Bronchial epithelial cell (primary cell): ENCODE measurements around the gene IPPK. TPM values are rescaled to one million over a fixed set of nuclear protein-coding genes. Genes with fewer than 3 reads are reported as not detected.

Experiments used
- DNase-seq: peaks from one replicate; pipeline ENCODE4 v3.0.0-alpha.2; 2010; ENCODE audit warnings: low read depth
- FAIRE-seq: peaks from 2 replicates; lab custom pipeline; 2011; peaks lifted over from hg19 to GRCh38; lab: Jason Lieb, UNC
- H3K27me3 ChIP-seq: 2 replicates; pipeline ENCODE4 v1.5.1; 2011; ENCODE audit warnings: low read length; ENCODE audit not compliant: control insufficient read depth, insufficient read depth
- H3K36me3 ChIP-seq: 2 replicates; pipeline ENCODE4 v1.5.1; 2011; ENCODE audit warnings: low read length; ENCODE audit not compliant: control insufficient read depth, insufficient read depth
- H3K4me3 ChIP-seq: 2 replicates; pipeline ENCODE4 v1.5.1; 2011; ENCODE audit warnings: mild to moderate bottlenecking, low read depth, low read length, control low read depth
- total RNA-seq: library from RNA; depleted of rRNA; stranded (reverse); fragments of >200 nt; gene quantifications from 2 replicates; pipeline ENCODE4 v1.2.1, GENCODE V29; 2014
- TF ChIP-seq, protein P1 (sequence below): IDR thresholded peaks from 2 replicates; pipeline ENCODE4 v1.5.1; 2011; ENCODE audit warnings: mild to moderate bottlenecking, moderate library complexity, low read length, control low read depth, inconsistent platforms; ENCODE audit not compliant: insufficient read depth, severe bottlenecking

Gene IPPK
- total RNA-seq, 1 donor from 2014 or later: 27.6 TPM

DNA sequence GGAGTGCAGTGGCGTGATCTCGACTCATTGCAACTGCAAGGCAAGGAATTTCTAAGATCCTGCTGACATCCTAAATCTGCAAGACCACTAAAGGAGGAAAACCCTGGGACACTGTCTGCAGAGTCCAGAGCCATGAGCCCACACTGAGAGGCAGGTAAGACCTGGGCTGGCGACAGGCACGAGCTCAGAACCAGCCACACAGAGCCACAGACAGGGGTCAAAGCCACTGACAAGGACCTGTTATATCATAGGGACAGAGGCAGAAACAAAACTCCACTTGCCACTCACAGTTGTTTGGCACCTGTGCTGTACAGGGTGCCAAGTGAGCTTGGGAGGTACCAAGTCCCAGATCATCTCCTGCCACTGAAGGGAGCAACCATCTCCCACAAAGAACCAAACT, 34.2 kb downstream of the IPPK start:
- Histone ChIP-seq H3K36me3 (peaks cover 40% of the 10 kb centered on the region), H3K27me3 (no peaks in the 10 kb centered on the region), H3K4me3 (no peak overlapping the region)
- FAIRE-seq (no peak), DNase-seq (no peak)
- TF ChIP-seq, protein P1, sequence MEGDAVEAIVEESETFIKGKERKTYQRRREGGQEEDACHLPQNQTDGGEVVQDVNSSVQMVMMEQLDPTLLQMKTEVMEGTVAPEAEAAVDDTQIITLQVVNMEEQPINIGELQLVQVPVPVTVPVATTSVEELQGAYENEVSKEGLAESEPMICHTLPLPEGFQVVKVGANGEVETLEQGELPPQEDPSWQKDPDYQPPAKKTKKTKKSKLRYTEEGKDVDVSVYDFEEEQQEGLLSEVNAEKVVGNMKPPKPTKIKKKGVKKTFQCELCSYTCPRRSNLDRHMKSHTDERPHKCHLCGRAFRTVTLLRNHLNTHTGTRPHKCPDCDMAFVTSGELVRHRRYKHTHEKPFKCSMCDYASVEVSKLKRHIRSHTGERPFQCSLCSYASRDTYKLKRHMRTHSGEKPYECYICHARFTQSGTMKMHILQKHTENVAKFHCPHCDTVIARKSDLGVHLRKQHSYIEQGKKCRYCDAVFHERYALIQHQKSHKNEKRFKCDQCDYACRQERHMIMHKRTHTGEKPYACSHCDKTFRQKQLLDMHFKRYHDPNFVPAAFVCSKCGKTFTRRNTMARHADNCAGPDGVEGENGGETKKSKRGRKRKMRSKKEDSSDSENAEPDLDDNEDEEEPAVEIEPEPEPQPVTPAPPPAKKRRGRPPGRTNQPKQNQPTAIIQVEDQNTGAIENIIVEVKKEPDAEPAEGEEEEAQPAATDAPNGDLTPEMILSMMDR: no peak

DNA sequence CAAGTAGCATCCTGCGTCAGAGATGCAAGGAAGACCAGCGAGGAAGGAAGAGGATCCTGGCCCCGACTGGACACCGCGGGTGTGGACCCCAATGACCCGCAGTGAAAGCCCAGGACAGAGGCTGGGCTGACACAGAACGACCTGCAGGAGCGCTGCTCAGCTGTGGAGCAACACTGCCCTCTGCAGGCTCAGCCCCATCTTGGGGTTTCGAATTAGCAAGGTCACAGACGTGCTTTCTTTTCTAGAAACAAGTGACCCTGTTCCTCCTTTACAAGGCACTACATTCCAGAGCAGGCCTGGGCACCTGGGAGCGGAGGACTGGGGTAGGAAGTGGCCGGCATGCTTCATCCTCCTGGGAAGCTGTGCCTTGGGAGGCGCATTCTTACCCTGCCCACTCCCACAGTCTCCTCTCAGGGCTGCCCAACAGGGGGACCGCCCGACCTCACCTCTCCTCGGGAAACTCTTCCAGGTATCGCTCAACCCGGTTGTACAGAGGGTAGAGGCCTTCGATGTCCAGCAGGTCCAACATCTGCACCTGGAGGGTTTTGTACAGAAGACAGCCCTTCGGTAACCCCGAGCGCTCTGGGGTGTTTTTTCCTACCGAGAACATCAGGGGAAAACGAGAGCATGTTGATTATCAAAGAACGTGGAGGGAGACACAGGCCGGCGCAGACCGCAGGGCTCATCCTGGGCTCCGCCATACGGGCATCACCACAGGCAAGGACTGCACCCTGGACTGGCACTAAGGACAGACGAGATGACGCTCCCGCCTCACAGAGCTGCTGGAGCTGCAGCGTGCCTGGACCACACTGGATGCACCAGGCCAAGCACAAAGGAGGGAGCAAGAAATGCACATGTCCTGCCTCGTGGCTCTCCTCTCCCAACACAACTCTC, 35.0 kb downstream of the IPPK start:
- peaks cover 38% of the 10 kb centered on the region for H3K36me3 ChIP-seq
- peak; percentile 70 for FAIRE-seq

DNA sequence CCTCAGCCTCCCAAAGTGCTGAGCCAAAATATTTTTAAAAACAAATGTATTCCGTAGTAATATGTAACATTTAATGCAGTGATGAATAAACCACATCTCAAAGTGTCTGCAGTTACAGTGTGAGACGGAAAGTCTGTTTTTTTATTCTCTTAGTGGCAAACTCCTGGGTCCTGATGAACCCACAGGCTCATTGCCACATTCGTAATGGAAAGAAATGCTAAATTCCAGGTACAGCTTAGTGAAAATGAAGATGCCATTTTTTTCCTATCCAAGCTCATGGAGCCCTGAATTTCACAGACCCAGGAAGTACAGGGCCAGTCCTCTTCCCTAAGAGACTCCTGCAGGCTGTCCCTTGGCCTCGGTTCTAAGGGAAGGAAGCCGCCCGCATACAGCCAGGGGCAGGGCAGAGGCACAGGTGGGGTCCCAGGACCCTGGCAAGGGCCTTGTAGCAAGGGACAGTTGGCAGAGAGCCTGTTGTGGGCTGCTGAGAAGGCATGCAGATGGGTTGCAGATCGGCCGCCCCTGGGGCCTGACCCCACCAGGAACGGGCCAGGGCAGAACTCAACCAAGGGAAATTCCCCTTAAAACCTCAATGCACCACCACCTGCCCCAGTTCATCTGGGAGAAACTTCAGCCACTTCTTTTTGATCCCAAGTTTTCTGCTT, 36.2 kb downstream of the IPPK start:
- FAIRE-seq: no peak
- TF ChIP-seq, protein P1: no peak
- Histone ChIP-seq H3K27me3 (no peaks in the 10 kb centered on the region), H3K4me3 (no peak overlapping the region), H3K36me3 (peaks cover 37% of the 10 kb centered on the region)
- no peak for DNase-seq

More for the DNA sequence above, 35.0 kb downstream of the IPPK start:
- Histone ChIP-seq H3K27me3 (no peaks in the 10 kb centered on the region), H3K4me3 (no peak overlapping the region)
- TF ChIP-seq, protein P1: peak; percentile 99
- peak; percentile 63 for DNase-seq

DNA sequence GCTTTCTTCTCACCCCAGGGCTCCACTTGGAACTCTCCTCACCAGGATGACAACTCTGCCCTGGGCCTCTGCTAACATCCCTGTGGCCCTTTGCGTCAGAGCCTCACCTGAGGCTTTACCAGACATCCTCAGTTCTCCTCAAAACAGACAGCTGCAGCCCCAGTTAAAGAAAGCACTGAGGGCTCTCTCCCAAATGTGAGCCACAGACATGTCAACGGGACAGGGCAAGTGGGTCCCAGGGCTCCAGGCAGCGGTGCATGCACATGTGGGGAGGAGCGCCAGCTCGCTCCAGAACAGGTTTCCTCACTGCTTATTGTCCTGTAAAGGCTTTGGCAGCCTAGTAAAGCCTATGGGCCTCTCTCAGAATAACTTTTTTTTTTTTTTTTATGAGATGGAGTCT, 37.3 kb downstream of the IPPK start:
- Histone ChIP-seq H3K36me3 (peaks cover 28% of the 10 kb centered on the region), H3K4me3 (no peak overlapping the region), H3K27me3 (no peaks in the 10 kb centered on the region)
- TF ChIP-seq, protein P1: no peak
- FAIRE-seq (no peak), DNase-seq (no peak)

DNA sequence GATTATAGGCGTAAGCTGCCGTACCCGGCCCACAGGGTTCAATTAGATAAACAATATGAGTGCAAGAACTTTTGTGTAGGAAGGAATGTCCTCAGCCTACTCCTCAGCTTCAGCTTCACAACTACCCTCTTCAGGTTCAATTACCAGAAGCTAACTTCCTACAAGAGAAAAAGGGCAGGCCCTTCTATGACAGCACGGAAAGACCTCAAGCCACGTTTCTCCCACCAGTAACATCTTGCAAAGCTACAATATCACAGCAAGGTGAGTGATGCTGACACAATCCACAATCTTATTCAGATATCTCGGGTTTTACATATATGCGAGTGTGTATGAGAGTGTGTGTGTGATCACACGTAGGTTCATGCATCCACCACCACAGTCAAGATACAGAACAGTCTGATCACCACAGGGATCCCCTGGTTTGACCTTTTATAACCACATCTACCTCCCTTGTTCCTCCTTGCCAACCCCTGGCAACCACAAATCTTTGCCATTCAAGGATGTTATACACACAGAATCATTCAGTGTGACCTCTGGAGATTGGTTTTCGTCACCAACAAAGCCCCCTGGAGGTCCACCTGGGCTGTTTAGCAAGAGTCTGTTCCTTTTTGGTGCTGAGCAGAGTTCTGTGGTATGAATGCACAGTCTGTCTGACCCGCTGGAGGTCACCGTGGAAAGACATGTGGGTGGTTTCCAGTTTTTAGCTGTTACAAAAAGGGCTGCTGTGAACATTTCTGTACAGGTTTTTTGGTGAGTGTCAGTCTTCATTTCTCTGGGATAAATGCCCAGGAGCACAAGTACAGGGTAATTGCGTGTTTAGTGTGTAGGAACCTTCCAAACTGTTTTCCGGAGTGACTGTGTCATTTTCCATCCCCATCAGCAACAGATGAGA, 38.2 kb downstream of the IPPK start:
- FAIRE-seq (peak; percentile 90), DNase-seq (no peak)
- Histone ChIP-seq H3K4me3 (no peak overlapping the region), H3K27me3 (no peaks in the 10 kb centered on the region), H3K36me3 (peaks cover 27% of the 10 kb centered on the region)
- TF ChIP-seq, protein P1: no peak
